Peyer's patch (tissue), 4 donors: ENCODE results near the gene LAGE3. TPM values are rescaled to one million over a fixed set of nuclear protein-coding genes. Genes with fewer than 3 reads are reported as not detected.

ENCODE experiments used
- DNase-seq, 3 donors: peaks; one replicate each; pipeline ENCODE4 v3.0.0-alpha.2; 2017 to 2019
- H3K27ac ChIP-seq, 4 donors: fragments of 200-600 bp; sonication (generic); one replicate each; pipeline ENCODE4 v1.5.1; 2016 to 2019
- H3K27me3 ChIP-seq, 2 donors: fragments of 200-600 bp; sonication (generic); one replicate each; pipeline ENCODE4 v1.5.1; 2019
- H3K36me3 ChIP-seq, 3 donors: fragments of 200-600 bp; sonication (generic); one replicate each; pipeline ENCODE4 v1.5.1; 2016 to 2019
- H3K4me1 ChIP-seq, 4 donors: fragments of 200-600 bp; sonication (generic); one replicate each; pipeline ENCODE4 v1.5.1; 2016 to 2019
- H3K4me3 ChIP-seq, 4 donors: fragments of 200-600 bp; sonication (generic); 1 replicate in 3 of 4; 2 replicates in 1 of 4; pipeline ENCODE4 v1.5.1; 2016 to 2019; ENCODE audit warnings: mild to moderate bottlenecking in 1 of 4
- H3K9me3 ChIP-seq, 4 donors: fragments of 200-600 bp; sonication (generic); one replicate each; pipeline ENCODE4 v1.5.1; 2016 to 2019; ENCODE audit warnings: mild to moderate bottlenecking in 1 of 4
- CTCF ChIP-seq, 6 experiments: fragments of 450-650 bp in 4 of 6; fragments of 200-600 bp in 2 of 6; sonication (generic) in 1 of 6; IDR thresholded peaks; one replicate each; pipeline ENCODE4 v1.5.1; 2017 to 2019; ENCODE audit warnings: antibody characterized with exemption in 6 of 6, mild to moderate bottlenecking in 3 of 6, moderate library complexity in 1 of 6
- POLR2A ChIP-seq, 2 donors: fragments of 450-650 bp; IDR thresholded peaks; one replicate each; pipeline ENCODE4 v1.5.1; 2017; ENCODE audit warnings: antibody characterized with exemption in 2 of 2, mild to moderate bottlenecking in 2 of 2, moderate library complexity in 2 of 2
- total RNA-seq, 4 donors: library from RNA; depleted of rRNA; stranded (reverse); fragments of >200 nt; gene quantifications; one replicate each; pipeline ENCODE4 v1.1.0, GENCODE V29; 2016

The LAGE3 gene
- total RNA-seq, 4 donors from 2014 or later = 8.5 to 15.7 (median 10.8) TPM

DNA sequence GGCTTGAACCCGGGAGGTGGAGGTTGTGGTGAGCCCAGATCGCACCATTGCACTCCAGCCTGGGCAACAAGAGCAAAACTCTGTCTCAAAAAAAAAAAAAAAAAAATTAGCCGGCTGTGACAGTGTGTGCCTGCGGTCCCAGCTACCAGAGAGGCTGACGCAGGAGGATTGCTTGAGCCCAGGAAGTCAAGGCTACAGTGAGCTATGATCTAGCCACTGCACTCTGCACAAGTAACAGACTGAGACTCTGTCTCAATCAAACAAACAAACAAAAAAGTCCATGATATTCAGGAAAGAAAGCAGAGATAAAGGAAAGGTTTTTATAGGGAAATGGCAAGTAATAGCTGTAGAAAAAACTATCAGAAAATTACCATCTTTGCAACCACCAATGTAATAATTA is 2.1 kb upstream of the LAGE3 start:
- TF ChIP-seq POLR2A (IDR thresholded peaks at IDR 0.05) = no peak
- TF ChIP-seq CTCF (IDR thresholded peaks at IDR 0.05) = no peak
- no peaks in the 10 kb centered on the region for H3K27me3 ChIP-seq
- no peaks in the 10 kb centered on the region for H3K9me3 ChIP-seq
- peaks cover 0 to 7% (median 0%) of the 10 kb centered on the region in 3 donors for H3K36me3 ChIP-seq
- H3K4me1 ChIP-seq = peaks cover 0 to 21% (median 2%) of the 10 kb centered on the region in 4 donors
- H3K4me3 ChIP-seq = no peak overlapping the region
- DNase-seq = no peak
- no peak overlapping the region for H3K27ac ChIP-seq

GRCh38 chrX:154477891-154478477 is 1.1 kb downstream of the LAGE3 start:
- peak in 1 of 3 donors; percentile 44 for DNase-seq
- H3K27me3 ChIP-seq = no peaks in the 10 kb centered on the region
- no peaks in the 10 kb centered on the region for H3K9me3 ChIP-seq
- H3K4me3 ChIP-seq = peak overlapping the region; percentile 50 to 70 (median 62)
- H3K4me1 ChIP-seq = peaks cover 0 to 6% (median 0%) of the 10 kb centered on the region in 4 donors
- peak overlapping the region; percentile 77 to 83 (median 82) for H3K27ac ChIP-seq
- no peaks in the 10 kb centered on the region for H3K36me3 ChIP-seq
- TF ChIP-seq CTCF (IDR thresholded peaks at IDR 0.05) (no peak), POLR2A (IDR thresholded peaks at IDR 0.05) (no peak)

DNA sequence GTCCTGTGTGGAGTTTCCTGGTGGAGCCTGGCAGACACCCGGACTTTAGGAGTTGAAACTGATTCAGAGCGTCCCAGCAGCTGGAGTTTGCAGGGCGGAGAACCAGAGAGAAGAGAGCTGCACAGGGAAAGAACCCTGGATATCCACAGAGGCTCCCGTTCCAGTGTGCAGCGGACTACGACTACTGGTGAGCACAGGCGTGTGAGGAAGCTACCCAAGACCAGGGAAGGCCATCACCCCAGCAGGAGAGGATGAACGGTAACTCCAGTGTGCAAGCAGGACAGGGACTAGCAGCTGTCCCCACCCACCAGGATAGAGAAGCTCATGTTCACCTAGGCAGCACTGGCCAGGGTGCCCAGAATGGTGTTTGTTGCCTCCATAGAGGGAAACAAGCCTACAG is 2.3 kb downstream of the LAGE3 start:
- no peaks in the 10 kb centered on the region for H3K36me3 ChIP-seq
- DNase-seq = no peak

GRCh38 chrX:154473683-154474082 is 5.4 kb downstream of the LAGE3 start:
- TF ChIP-seq POLR2A (IDR thresholded peaks at IDR 0.05) (no peak), CTCF (IDR thresholded peaks at IDR 0.05) (no peak)
- H3K27me3 ChIP-seq = no peaks in the 10 kb centered on the region
- no peak for DNase-seq
- no peaks in the 10 kb centered on the region for H3K9me3 ChIP-seq
- H3K4me3 ChIP-seq = no peak overlapping the region
- H3K36me3 ChIP-seq = no peaks in the 10 kb centered on the region
- no peak overlapping the region for H3K27ac ChIP-seq
- peaks cover 0 to 6% (median 0%) of the 10 kb centered on the region in 4 donors for H3K4me1 ChIP-seq

More for the DNA sequence above, 2.3 kb downstream of the LAGE3 start:
- Histone ChIP-seq H3K4me3 (no peak overlapping the region), H3K27me3 (no peaks in the 10 kb centered on the region), H3K9me3 (no peaks in the 10 kb centered on the region), H3K27ac (no peak overlapping the region), H3K4me1 (peaks cover 0 to 6% (median 0%) of the 10 kb centered on the region in 4 donors)
- no peak for TF ChIP-seq POLR2A (IDR thresholded peaks at IDR 0.05)
- TF ChIP-seq CTCF (IDR thresholded peaks at IDR 0.05) = no peak

- no peak overlapping the region for H3K27ac ChIP-seq
- no peak overlapping the region for H3K4me3 ChIP-seq
- peaks cover 0 to 2% (median 0%) of the 10 kb centered on the region in 4 donors for H3K4me1 ChIP-seq
- no peak for TF ChIP-seq POLR2A (IDR thresholded peaks at IDR 0.05)
- TF ChIP-seq CTCF (IDR thresholded peaks at IDR 0.05) = no peak
- no peaks in the 10 kb centered on the region for H3K36me3 ChIP-seq
- no peaks in the 10 kb centered on the region for H3K9me3 ChIP-seq
- H3K27me3 ChIP-seq = no peaks in the 10 kb centered on the region
- no peak for DNase-seq
These were observed 6.1 kb downstream of the LAGE3 start for GRCh38 chrX:154472685-154473632.
